ENCODE data around the gene HOMER1.
A peak's percentile ranks its signal among the peaks of the same experiment; 100 is the strongest.

The HOMER1 gene

DNA sequence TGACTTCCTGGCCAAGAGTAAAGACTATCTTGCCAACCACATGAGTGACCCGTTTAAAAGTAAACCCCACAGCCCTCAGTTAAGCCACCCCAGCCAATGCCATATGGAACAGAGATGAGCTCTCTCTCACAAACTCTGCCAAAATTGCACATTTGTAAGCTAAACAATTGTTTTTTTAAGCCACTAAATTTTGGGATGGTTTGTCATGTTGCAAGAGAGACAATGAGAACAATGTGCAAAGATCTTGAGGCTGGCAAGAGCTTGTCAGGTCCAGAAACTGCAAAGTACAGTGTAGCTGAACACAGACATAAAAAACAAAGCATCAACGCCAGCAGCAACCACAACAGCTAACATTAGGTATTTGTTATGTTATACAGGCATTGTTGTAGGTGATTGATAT is 27.8 kb downstream of the HOMER1 start:
- in situ Hi-C loops (cut with MboI; ENCODE audit: low sequenced_read_pairs, unreplicated experiment), result no loop called here
- TF ChIP-seq, protein P1, sequence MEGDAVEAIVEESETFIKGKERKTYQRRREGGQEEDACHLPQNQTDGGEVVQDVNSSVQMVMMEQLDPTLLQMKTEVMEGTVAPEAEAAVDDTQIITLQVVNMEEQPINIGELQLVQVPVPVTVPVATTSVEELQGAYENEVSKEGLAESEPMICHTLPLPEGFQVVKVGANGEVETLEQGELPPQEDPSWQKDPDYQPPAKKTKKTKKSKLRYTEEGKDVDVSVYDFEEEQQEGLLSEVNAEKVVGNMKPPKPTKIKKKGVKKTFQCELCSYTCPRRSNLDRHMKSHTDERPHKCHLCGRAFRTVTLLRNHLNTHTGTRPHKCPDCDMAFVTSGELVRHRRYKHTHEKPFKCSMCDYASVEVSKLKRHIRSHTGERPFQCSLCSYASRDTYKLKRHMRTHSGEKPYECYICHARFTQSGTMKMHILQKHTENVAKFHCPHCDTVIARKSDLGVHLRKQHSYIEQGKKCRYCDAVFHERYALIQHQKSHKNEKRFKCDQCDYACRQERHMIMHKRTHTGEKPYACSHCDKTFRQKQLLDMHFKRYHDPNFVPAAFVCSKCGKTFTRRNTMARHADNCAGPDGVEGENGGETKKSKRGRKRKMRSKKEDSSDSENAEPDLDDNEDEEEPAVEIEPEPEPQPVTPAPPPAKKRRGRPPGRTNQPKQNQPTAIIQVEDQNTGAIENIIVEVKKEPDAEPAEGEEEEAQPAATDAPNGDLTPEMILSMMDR (IDR thresholded peaks at IDR 0.05; ENCODE audit: borderline replicate concordance, control extremely low read depth, extremely low read depth, insufficient read depth, missing control alignments), result no peak

DNA sequence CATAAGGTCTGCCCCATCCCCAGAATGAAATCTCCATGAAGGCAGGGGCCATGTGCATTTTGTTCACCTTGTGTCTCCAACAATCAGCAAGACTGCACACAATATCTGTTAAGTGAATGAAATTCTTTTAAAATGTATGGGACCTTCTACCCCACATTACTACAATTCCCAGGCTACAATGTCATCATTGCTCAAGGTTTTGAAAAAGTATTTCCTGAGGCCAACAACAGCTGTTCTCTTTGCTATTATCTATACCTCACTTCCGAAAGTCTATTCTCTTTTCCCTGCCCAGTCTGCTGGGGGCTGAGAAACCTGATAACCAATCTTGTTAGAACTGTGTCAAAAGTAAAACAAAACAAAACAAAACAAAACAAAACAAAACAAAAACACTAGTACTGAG is 29.2 kb downstream of the HOMER1 start:
- in situ Hi-C loops (cut with MboI; ENCODE audit: low sequenced_read_pairs, unreplicated experiment), result no loop called here
- TF ChIP-seq, protein P1 (IDR thresholded peaks at IDR 0.05; ENCODE audit: borderline replicate concordance, control extremely low read depth, extremely low read depth, insufficient read depth, missing control alignments), result no peak
- no peak for DNase-seq (ENCODE audit: low spot score)

More for the DNA sequence above, 27.8 kb downstream of the HOMER1 start:
- no peak for DNase-seq (ENCODE audit: low spot score)

- in situ Hi-C loops (cut with MboI; ENCODE audit: low sequenced_read_pairs, unreplicated experiment), result no loop called here
- TF ChIP-seq, protein P1 (IDR thresholded peaks at IDR 0.05; ENCODE audit: borderline replicate concordance, control extremely low read depth, extremely low read depth, insufficient read depth, missing control alignments), result no peak
- DNase-seq (ENCODE audit: low spot score), result no peak
Measured at GRCh38 chr5:79481574-79481973, 32.4 kb downstream of the HOMER1 start.

DNA sequence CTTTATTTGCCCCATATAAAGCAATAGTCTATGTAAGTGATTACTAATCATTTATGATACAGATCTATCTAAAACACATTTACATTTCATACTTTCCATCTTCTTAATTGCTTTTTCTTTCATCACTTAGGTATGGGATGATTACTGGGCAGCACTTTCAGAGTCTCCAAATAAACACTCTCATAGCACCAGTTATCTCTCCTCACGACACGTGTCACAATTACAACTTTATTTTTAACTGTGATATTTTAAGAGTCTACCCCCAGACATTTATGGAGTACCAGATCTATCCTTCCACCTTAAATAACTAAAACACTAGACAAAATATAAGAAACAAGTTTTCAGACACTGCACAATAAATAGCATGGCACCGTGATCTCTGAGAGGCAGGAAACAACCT is 32.9 kb downstream of the HOMER1 start:
- TF ChIP-seq, protein P1 (IDR thresholded peaks at IDR 0.05; ENCODE audit: borderline replicate concordance, control extremely low read depth, extremely low read depth, insufficient read depth, missing control alignments), result no peak
- DNase-seq (ENCODE audit: low spot score), result no peak
- in situ Hi-C loops (cut with MboI; ENCODE audit: low sequenced_read_pairs, unreplicated experiment), result no loop called here

GRCh38 chr5:79475152-79475466 is 38.8 kb downstream of the HOMER1 start:
- DNase-seq (ENCODE audit: low spot score), result no peak
- in situ Hi-C loops (cut with MboI; ENCODE audit: low sequenced_read_pairs, unreplicated experiment), result no loop called here
- TF ChIP-seq, protein P1 (IDR thresholded peaks at IDR 0.05; ENCODE audit: borderline replicate concordance, control extremely low read depth, extremely low read depth, insufficient read depth, missing control alignments), result no peak

- TF ChIP-seq, protein P1 (IDR thresholded peaks at IDR 0.05; ENCODE audit: borderline replicate concordance, control extremely low read depth, extremely low read depth, insufficient read depth, missing control alignments), result no peak
- DNase-seq (ENCODE audit: low spot score), result peak; percentile 16
- in situ Hi-C loops (cut with MboI; ENCODE audit: low sequenced_read_pairs, unreplicated experiment), result no loop called here
Measured at GRCh38 chr5:79474367-79475151, 39.4 kb downstream of the HOMER1 start.

All from GM13976 (cell line).